ENCODE data around the gene KCNQ1.

The KCNQ1 gene

GRCh38 chr11:2445746-2446551, 1.1 kb downstream of the KCNQ1 start:
- DNase-seq: no peak

GRCh38 chr11:2446590-2447252, 1.9 kb downstream of the KCNQ1 start:
- no peak for DNase-seq

GRCh38 chr11:2447253-2447950, 2.6 kb downstream of the KCNQ1 start:
- DNase-seq: no peak

- DNase-seq: no peak
Measured at GRCh38 chr11:2447951-2448650, 3.3 kb downstream of the KCNQ1 start.

GRCh38 chr11:2448661-2449547, 4.1 kb downstream of the KCNQ1 start:
- DNase-seq: no peak

- no peak for DNase-seq
Measured at GRCh38 chr11:2449548-2450320, 4.9 kb downstream of the KCNQ1 start.

- no peak for DNase-seq
Measured at GRCh38 chr11:2450321-2451041, 5.7 kb downstream of the KCNQ1 start.

GRCh38 chr11:2451336-2451735, 6.5 kb downstream of the KCNQ1 start:
- DNase-seq: no peak

GRCh38 chr11:2451916-2452315, 7.1 kb downstream of the KCNQ1 start:
- DNase-seq: no peak

GRCh38 chr11:2452321-2453012, 7.7 kb downstream of the KCNQ1 start:
- no peak for DNase-seq

GRCh38 chr11:2453436-2453835, 8.6 kb downstream of the KCNQ1 start:
- DNase-seq: no peak

- no peak for DNase-seq
Measured at GRCh38 chr11:2458321-2458720, 13.5 kb downstream of the KCNQ1 start.

- no peak for DNase-seq
Measured at GRCh38 chr11:2459016-2459725, 14.4 kb downstream of the KCNQ1 start.

- DNase-seq: no peak
Measured at GRCh38 chr11:2459796-2460531, 15.2 kb downstream of the KCNQ1 start.

GRCh38 chr11:2460540-2461252, 15.9 kb downstream of the KCNQ1 start:
- no peak for DNase-seq

- DNase-seq: no peak
Measured at GRCh38 chr11:2461253-2461955, 16.6 kb downstream of the KCNQ1 start.

GRCh38 chr11:2461956-2462542, 17.2 kb downstream of the KCNQ1 start:
- DNase-seq: no peak
